Measurements from ENCODE around the gene LTBP2.

DNA sequence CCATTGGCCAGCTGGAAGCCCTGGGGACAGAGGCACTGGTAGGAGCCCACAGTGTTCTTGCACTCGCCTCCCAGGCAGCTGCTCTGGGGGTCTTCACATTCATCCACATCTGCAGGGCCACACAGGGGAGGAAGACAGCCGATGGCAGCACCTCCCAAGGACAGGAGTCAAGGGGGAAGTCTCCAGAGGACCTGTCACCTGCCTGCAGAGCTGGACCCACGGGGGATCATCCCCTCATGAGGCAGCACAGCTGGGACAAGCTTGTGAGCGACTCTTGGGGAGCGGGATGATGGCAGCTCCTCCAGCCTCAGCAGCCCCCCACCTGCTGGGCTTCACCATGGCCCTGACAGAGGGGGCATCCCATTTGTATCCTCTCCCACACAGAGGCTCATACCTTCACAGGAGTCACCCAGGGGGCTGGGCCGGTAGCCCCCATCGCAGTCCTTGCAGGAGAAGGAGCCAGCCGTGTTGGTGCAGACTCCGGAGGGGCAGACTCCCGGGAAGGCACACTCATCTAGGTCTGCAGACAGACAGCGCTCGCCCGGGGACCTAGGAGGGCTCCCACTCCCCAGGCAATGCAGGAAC, 103.1 kb downstream of the LTBP2 start:
- no peak for TF ChIP-seq CBX2 (IDR thresholded peaks at IDR 0.05; ENCODE audit: borderline replicate concordance, low read depth)
- TF ChIP-seq GATA3 (IDR thresholded peaks at IDR 0.05; ENCODE audit: borderline replicate concordance), result no peak
- TF ChIP-seq, protein P1, sequence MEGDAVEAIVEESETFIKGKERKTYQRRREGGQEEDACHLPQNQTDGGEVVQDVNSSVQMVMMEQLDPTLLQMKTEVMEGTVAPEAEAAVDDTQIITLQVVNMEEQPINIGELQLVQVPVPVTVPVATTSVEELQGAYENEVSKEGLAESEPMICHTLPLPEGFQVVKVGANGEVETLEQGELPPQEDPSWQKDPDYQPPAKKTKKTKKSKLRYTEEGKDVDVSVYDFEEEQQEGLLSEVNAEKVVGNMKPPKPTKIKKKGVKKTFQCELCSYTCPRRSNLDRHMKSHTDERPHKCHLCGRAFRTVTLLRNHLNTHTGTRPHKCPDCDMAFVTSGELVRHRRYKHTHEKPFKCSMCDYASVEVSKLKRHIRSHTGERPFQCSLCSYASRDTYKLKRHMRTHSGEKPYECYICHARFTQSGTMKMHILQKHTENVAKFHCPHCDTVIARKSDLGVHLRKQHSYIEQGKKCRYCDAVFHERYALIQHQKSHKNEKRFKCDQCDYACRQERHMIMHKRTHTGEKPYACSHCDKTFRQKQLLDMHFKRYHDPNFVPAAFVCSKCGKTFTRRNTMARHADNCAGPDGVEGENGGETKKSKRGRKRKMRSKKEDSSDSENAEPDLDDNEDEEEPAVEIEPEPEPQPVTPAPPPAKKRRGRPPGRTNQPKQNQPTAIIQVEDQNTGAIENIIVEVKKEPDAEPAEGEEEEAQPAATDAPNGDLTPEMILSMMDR (IDR thresholded peaks at IDR 0.05), result no peak
- TF ChIP-seq, protein P2, sequence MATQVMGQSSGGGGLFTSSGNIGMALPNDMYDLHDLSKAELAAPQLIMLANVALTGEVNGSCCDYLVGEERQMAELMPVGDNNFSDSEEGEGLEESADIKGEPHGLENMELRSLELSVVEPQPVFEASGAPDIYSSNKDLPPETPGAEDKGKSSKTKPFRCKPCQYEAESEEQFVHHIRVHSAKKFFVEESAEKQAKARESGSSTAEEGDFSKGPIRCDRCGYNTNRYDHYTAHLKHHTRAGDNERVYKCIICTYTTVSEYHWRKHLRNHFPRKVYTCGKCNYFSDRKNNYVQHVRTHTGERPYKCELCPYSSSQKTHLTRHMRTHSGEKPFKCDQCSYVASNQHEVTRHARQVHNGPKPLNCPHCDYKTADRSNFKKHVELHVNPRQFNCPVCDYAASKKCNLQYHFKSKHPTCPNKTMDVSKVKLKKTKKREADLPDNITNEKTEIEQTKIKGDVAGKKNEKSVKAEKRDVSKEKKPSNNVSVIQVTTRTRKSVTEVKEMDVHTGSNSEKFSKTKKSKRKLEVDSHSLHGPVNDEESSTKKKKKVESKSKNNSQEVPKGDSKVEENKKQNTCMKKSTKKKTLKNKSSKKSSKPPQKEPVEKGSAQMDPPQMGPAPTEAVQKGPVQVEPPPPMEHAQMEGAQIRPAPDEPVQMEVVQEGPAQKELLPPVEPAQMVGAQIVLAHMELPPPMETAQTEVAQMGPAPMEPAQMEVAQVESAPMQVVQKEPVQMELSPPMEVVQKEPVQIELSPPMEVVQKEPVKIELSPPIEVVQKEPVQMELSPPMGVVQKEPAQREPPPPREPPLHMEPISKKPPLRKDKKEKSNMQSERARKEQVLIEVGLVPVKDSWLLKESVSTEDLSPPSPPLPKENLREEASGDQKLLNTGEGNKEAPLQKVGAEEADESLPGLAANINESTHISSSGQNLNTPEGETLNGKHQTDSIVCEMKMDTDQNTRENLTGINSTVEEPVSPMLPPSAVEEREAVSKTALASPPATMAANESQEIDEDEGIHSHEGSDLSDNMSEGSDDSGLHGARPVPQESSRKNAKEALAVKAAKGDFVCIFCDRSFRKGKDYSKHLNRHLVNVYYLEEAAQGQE (IDR thresholded peaks at IDR 0.05), result no peak
- TF ChIP-seq POLR2AphosphoS2 (conservative IDR thresholded peaks at IDR 0.05; ENCODE audit: low read length), result no peak
- TF ChIP-seq POLR2A (IDR thresholded peaks at IDR 0.05; ENCODE audit: low read length), result no peak
